Subcutaneous abdominal adipose tissue (tissue), 5 donors: ENCODE data around the gene IRX4.

Experiments used
- H3K27ac ChIP-seq: one replicate; pipeline ENCODE4 v1.7.0; 2013; ENCODE audit warnings: low read depth, mild to moderate bottlenecking, inconsistent platforms, low read length, moderate library complexity
- H3K27me3 ChIP-seq, 5 donors: one replicate each; pipeline ENCODE4 v1.7.0; 2013; ENCODE audit warnings: low read length in 5 of 5, inconsistent platforms in 1 of 5; ENCODE audit not compliant: control insufficient read depth in 5 of 5, insufficient read depth in 4 of 5
- H3K36me3 ChIP-seq, 5 donors: one replicate each; pipeline ENCODE4 v1.7.0; 2013; ENCODE audit warnings: low read length in 5 of 5; ENCODE audit not compliant: control insufficient read depth in 5 of 5, insufficient read depth in 5 of 5
- H3K4me1 ChIP-seq, 5 donors: one replicate each; pipeline ENCODE4 v1.7.0; 2013; ENCODE audit warnings: low read length in 5 of 5, mild to moderate bottlenecking in 3 of 5, moderate library complexity in 1 of 5; ENCODE audit not compliant: control insufficient read depth in 5 of 5, insufficient read depth in 5 of 5
- H3K4me3 ChIP-seq, 5 donors: one replicate each; pipeline ENCODE4 v1.7.0; 2013; ENCODE audit warnings: low read length in 5 of 5, low read depth in 1 of 5
- H3K9ac ChIP-seq, 5 donors: one replicate each; pipeline ENCODE4 v1.7.0; 2013; ENCODE audit warnings: low read length in 5 of 5, mild to moderate bottlenecking in 4 of 5, moderate library complexity in 3 of 5
- H3K9me3 ChIP-seq, 5 donors: one replicate each; pipeline ENCODE4 v1.7.0; 2013; ENCODE audit warnings: low read length in 5 of 5; ENCODE audit not compliant: control insufficient read depth in 5 of 5
- donor health status: healthy.
- donor health status: healthy.
- donor health status: healthy.
- donor health status: healthy.
- donor health status: healthy.

The IRX4 gene

GRCh38 chr5:1914471-1914870, 31.7 kb upstream of the IRX4 start:
- H3K4me3 ChIP-seq, result no peak overlapping the region
- H3K27me3 ChIP-seq, result peaks cover 7 to 20% (median 10%) of the 10 kb centered on the region in 5 donors
- H3K4me1 ChIP-seq, result no peaks in the 10 kb centered on the region
- no peak overlapping the region for H3K27ac ChIP-seq
- H3K9me3 ChIP-seq, result peaks cover 4 to 11% (median 9%) of the 10 kb centered on the region in 5 donors
- H3K36me3 ChIP-seq, result no peaks in the 10 kb centered on the region
- H3K9ac ChIP-seq, result no peak overlapping the region

DNA sequence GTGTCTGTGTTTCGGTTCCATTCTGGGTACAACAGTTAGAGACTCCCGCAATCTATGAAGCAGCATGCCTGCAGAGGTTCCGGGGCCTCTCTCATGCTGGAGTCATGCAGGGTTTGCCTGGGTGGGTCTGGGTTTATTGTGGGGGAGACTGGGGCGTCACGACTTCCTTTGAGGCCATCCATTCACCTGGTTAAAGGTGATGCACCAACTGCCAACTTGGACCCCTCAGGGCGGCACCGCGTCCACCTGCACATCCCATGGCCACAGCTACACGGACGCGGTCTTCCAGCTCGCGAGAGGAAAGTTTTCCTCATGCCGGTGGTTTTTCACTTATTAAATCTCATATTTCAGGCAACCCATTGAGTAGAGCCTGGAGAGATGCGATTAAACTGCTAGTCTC, 30.9 kb upstream of the IRX4 start:
- Histone ChIP-seq H3K9ac (no peak overlapping the region), H3K9me3 (peaks cover 4 to 11% (median 9%) of the 10 kb centered on the region in 5 donors), H3K27me3 (peaks cover 4 to 12% (median 6%) of the 10 kb centered on the region in 5 donors), H3K27ac (no peak overlapping the region), H3K36me3 (no peaks in the 10 kb centered on the region), H3K4me1 (no peaks in the 10 kb centered on the region), H3K4me3 (no peak overlapping the region)

- Histone ChIP-seq H3K27me3 (peaks cover 4 to 11% (median 6%) of the 10 kb centered on the region in 5 donors), H3K27ac (no peak overlapping the region), H3K9me3 (peaks cover 4 to 12% (median 11%) of the 10 kb centered on the region in 5 donors), H3K4me3 (no peak overlapping the region), H3K9ac (no peak overlapping the region), H3K4me1 (no peaks in the 10 kb centered on the region), H3K36me3 (no peaks in the 10 kb centered on the region)
Measured at GRCh38 chr5:1912951-1913565, 30.3 kb upstream of the IRX4 start.

DNA sequence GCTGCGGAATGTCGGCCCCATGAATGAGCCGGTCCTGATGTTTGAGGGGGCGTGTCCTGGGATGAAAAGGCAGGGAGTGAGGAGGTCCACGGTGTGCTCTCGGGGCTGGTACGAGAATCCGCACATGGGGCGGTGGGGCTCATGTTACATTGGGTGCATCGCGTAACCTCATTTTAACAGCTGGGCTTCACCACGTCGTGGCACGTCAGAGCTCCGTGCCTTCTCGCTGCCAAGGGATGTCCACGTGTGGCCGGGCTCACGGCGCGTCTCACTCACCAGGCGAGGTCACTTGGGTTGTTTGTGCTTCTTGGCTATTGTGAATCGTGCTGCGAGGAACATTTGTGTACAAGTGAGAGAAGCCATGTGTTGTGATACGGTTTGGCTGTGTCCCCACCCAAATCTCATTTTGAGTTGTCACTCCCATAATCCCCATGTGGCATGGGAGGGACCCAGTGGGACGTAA, 29.1 kb upstream of the IRX4 start:
- peaks cover 4 to 12% (median 11%) of the 10 kb centered on the region in 5 donors for H3K9me3 ChIP-seq

GRCh38 chr5:1910861-1911772, 28.4 kb upstream of the IRX4 start:
- Histone ChIP-seq H3K27me3 (peaks cover 0 to 5% (median 0%) of the 10 kb centered on the region in 5 donors), H3K4me3 (no peak overlapping the region), H3K27ac (no peak overlapping the region), H3K9ac (no peak overlapping the region), H3K9me3 (peaks cover 4 to 12% (median 11%) of the 10 kb centered on the region in 5 donors), H3K4me1 (no peaks in the 10 kb centered on the region), H3K36me3 (no peaks in the 10 kb centered on the region)

More for the DNA sequence above, 29.1 kb upstream of the IRX4 start:
- no peak overlapping the region for H3K9ac ChIP-seq
- no peak overlapping the region for H3K4me3 ChIP-seq
- H3K4me1 ChIP-seq, result no peaks in the 10 kb centered on the region
- H3K27ac ChIP-seq, result no peak overlapping the region
- H3K36me3 ChIP-seq, result no peaks in the 10 kb centered on the region
- peaks cover 0 to 11% (median 6%) of the 10 kb centered on the region in 5 donors for H3K27me3 ChIP-seq

DNA sequence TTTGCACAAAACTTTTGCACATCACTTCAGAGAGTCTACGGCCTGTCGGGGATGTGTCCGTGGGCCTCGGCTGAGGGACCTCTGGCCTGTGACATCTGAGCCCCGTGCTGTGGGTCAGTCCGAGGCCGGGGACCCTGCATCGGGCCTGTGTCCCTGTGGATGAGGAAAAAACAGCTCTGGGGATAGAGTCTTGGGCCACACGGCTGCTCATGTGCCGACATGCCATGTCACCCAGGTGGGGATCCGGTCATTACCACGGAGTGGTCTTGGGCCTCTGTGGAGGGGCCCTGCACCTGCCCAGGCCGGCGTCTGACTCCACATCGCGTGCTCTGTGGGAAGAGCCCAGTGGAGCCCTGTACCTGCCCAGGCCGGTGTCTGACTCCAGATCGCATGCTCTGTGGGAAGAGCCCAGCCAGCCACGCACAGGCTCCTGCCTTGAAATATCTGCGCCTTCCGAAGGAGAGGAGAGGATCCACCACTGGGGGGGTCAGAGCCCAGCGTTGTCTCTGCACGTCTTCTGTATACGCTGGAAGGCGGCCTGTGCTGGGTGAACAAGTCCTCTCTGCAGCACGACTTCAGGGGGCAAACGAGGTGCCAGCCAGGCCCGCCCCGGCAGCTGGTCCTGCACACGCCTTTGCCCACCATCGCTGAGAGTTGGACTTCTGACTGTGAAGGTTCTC, 27.5 kb upstream of the IRX4 start:
- Histone ChIP-seq H3K27me3 (peaks cover 0 to 5% (median 0%) of the 10 kb centered on the region in 5 donors), H3K4me1 (no peaks in the 10 kb centered on the region), H3K4me3 (no peak overlapping the region), H3K36me3 (no peaks in the 10 kb centered on the region), H3K27ac (no peak overlapping the region), H3K9ac (no peak overlapping the region), H3K9me3 (peaks cover 8 to 12% (median 9%) of the 10 kb centered on the region in 5 donors)

GRCh38 chr5:1909346-1909985, 26.7 kb upstream of the IRX4 start:
- Histone ChIP-seq H3K9me3 (peaks cover 4 to 11% (median 9%) of the 10 kb centered on the region in 5 donors), H3K27ac (no peak overlapping the region), H3K27me3 (peaks cover 0 to 5% (median 0%) of the 10 kb centered on the region in 5 donors), H3K36me3 (no peaks in the 10 kb centered on the region), H3K4me1 (no peaks in the 10 kb centered on the region), H3K9ac (no peak overlapping the region), H3K4me3 (no peak overlapping the region)

- Histone ChIP-seq H3K27me3 (peaks cover 0 to 5% (median 0%) of the 10 kb centered on the region in 5 donors), H3K27ac (no peak overlapping the region), H3K9me3 (peaks cover 7 to 11% (median 8%) of the 10 kb centered on the region in 5 donors), H3K9ac (no peak overlapping the region), H3K4me3 (no peak overlapping the region), H3K36me3 (no peaks in the 10 kb centered on the region), H3K4me1 (no peaks in the 10 kb centered on the region)
Measured at GRCh38 chr5:1908931-1909330, 26.2 kb upstream of the IRX4 start.

GRCh38 chr5:1907616-1908015, 24.9 kb upstream of the IRX4 start:
- Histone ChIP-seq H3K9me3 (peaks cover 7 to 12% (median 8%) of the 10 kb centered on the region in 5 donors), H3K9ac (no peak overlapping the region), H3K27ac (no peak overlapping the region), H3K4me3 (no peak overlapping the region), H3K27me3 (peaks cover 0 to 2% (median 0%) of the 10 kb centered on the region in 5 donors), H3K4me1 (no peaks in the 10 kb centered on the region), H3K36me3 (no peaks in the 10 kb centered on the region)
